NCI-H2029 treated with DMSO at 0.1 percent for 48 hours (cell line): Measurements from ENCODE around the gene CKAP2L.
"Not testable (repeated sequence)": the region's sequence is repeated elsewhere in the genome, so short reads cannot be mapped to it uniquely, and the experiment has no call there.

ENCODE experiments used
- DNase-seq: peaks from one replicate; lab custom pipeline; 2025; lab: John Stamatoyannopoulos, UW

The CKAP2L gene

DNA sequence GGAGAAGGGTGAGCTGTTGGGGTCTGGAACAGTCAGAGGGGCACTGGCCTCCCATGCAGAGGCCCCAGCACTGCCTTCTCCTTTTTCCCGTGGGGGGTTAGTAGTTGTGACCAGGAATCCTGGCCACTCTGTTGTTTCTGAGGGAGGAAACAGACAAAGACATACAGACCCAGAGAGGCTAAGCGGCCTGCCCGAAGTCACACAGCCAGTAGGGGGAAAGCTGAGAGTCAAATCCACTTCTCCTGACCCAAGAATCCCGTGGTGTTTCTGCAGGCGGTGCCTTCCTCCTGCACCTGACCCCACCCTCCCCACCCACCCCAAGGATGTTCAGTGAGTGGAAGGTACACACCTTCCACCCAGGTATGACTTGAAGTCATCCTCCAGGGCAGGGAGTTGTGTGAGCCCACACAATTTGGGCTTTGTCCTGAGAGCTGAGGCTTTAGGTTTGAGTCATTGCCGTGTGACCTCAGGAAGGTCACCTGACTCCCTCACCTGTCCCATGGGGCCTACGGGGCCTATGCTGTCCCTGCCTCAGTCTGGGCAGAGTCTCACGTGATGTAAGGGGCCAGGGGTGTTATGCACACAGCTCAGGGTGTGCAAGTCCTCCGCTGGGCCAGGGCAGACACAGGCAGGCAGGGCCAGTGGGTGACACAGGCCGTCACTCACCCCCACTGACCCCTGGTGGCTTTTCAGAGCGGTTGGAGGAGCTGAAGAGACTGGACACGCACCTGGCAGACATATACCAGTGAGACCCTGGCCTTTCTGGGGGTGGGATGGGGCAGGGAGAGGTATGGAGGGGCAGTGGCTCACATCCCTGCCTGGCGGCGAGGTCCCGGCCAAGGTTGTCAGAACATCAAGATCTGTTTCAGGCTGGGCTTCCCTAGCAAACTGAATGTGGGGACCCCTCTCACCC is 38.6 kb downstream of the CKAP2L start:
- DNase-seq, result no peak

- DNase-seq, result no peak
These were observed 39.6 kb downstream of the CKAP2L start for GRCh38 chr2:112724591-112725525.

- DNase-seq, result no peak
These were observed 40.4 kb downstream of the CKAP2L start for GRCh38 chr2:112723995-112724394.

- DNase-seq, result no peak
These were observed 40.9 kb downstream of the CKAP2L start for GRCh38 chr2:112723547-112723940.

DNA sequence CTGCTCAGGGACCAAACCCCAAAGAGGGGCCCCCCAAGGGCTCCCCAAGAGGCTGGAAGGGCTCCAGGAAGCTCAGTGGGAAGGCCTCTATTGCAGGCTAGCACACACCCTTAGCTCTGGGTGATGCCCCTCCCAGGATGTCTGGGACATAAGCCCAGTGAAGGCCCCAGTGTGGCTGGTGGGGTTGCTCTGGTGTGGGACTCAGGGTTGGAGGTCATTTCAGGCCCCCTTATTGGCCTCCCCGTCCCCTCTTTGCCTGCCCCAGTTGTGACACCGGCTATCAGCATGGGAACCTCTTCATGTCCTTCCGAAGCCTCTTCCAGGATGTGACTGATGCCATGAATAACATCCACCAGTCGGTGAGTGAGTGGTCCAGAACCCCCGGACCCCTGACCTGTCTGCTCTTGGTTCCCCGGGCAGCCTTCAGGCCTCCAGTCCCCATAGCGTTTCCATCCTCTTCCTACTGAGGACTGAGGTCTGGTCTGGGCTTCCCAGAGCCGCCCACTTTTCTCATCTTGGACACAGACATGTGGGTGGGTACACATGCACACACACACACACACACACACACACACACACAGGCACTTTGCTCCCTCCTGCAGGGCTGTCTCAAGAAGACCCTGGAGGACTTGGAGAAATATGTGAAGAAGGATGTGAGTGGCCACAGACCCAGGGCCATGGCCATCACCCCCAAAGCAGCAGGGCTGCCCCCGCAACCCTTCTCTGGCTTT is 41.4 kb downstream of the CKAP2L start:
- no peak for DNase-seq

GRCh38 chr2:112721819-112722522 is 42.4 kb downstream of the CKAP2L start:
- no peak for DNase-seq

- no peak for DNase-seq
These were observed 43.6 kb downstream of the CKAP2L start, which contains the start of gene NT5DC4 for GRCh38 chr2:112720785-112721184. TSS of gene NT5DC4 (plus strand) at chr2:112721020. CDS start at chr2:112721080, 60 bp downstream.

GRCh38 chr2:112718863-112719370 is 45.5 kb downstream of the CKAP2L start:
- DNase-seq, result no peak

- DNase-seq, result not testable (repeated sequence)
These were observed 47.5 kb downstream of the CKAP2L start for GRCh38 chr2:112716826-112717352.

- not testable (repeated sequence) for DNase-seq
These were observed 48.3 kb downstream of the CKAP2L start for GRCh38 chr2:112716094-112716493.

- no peak for DNase-seq
These were observed 49.4 kb downstream of the CKAP2L start for GRCh38 chr2:112714836-112715631.

DNA sequence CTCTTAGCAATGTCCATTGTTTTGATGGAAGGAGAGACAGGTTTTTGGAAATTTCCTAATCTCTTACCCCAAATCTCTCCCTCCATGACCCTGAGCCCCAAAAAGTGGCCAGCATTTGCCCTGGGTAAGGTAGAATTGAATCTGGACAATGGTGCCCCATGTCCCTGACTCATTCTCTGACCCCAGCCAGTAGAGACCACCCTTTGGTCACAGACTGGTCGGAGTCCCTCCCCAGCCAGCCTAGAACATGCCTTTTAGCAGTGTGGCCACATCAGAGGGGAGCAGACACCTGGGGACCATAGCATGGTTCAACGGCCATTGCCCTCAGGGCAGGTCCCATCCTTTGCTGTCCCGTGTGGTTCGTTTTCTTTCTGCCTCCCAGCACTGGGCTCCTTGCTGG is 50.1 kb downstream of the CKAP2L start:
- no peak for DNase-seq

GRCh38 chr2:112713926-112714325 is 50.5 kb downstream of the CKAP2L start:
- no peak for DNase-seq

DNA sequence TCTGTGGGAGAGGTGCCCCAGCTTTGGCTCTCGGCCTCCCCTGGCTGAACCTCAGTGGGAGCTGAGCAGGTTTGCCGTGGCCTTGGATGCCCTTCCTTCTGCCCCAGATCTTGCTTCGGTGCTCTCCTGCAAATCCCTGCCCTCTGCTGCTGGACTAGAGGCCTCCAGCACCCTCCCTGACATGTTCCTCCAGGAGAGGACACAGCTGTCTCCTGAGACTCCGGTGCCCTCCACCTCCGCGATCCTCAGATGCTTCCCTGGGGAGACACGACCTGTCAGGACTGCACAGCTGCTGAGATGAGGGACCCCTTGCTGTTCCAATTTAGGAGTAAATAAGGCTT is 50.9 kb downstream of the CKAP2L start:
- DNase-seq, result no peak

DNA sequence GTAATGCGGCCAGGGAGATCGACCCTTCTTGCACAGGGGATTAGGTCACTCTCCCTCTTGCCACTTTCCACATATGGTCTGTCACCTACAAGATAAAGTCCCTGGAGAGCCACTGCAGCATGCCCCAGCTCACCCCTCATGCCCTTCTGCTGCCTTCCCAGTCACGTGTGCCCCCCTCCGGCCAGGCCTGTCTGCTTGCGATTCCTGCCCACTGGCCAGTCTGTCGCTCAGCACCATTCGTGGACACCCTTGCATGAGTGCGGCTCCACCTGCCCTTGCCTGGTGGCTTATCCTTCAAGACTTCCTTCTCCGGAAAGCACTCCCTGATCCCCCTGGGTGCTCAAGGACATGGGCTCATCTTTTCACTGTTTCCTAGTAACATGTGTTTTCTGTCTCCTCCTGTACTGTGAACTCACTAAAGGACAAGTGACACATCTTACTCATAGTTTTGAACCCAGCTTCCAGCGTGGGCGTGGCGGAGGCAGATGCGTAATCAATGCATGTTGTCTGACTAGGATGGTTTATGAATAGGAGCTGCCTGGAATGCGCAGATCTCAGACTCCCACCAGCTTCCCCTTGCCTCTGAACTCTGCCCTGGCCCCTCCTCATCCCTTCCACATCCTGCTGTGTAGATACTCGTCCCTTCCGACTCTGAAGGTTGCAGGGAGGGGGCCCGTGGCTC is 51.4 kb downstream of the CKAP2L start:
- no peak for DNase-seq

DNA sequence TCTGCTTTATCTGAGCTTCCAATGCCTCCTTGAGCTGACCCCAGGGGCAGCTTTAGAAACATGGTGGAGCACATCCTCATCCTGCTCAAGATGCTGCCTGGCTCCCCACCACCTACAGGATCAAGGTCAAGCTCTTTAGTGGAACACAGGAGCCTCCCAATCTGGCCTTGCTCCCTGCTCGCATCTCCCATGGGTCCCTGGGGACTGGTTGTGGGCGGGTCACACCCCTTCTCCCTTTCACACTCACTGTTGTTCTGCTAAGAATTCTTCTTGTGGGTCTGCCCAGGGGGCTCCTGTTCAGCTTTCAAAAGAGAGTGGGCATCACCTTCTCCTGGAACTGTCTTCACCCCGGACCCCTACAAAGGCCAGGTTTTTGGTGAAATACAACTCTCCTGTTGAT is 51.9 kb downstream of the CKAP2L start:
- no peak for DNase-seq

GRCh38 chr2:112710956-112711750 is 53.3 kb downstream of the CKAP2L start:
- no peak for DNase-seq

DNA sequence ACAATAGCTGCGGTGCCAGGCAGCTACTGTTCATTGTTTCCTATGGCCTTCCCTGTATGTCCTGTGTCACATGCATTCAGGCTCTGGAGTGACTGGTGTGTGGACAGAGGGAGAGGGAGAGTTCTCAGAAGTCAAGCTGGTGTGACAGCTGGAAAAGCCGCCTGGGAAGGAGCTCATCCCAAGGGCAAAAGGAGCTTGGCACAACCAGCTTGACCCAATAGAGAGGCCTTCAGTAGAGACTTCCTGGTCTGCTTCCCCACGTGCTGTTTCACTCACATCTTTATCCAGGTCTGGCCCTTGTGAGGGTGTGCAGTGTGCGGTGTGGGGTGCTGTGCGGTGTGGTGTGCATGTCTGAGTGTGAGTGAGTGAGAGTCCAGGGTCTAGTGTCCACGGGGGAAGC is 54.7 kb downstream of the CKAP2L start:
- no peak for DNase-seq

- no peak for DNase-seq
These were observed 55.4 kb downstream of the CKAP2L start for GRCh38 chr2:112708968-112709367.
